HG03045 (cell line): Measurements from ENCODE around the gene TIMM10B.

Experiments used
- ATAC-seq: cut with Tn5 transposase; IDR thresholded peaks from one replicate; pipeline ENCODE4 v1.9.1; 2021; ENCODE audit warnings: mild to moderate bottlenecking, moderate library complexity; ENCODE audit not compliant: unreplicated experiment

The TIMM10B gene

DNA sequence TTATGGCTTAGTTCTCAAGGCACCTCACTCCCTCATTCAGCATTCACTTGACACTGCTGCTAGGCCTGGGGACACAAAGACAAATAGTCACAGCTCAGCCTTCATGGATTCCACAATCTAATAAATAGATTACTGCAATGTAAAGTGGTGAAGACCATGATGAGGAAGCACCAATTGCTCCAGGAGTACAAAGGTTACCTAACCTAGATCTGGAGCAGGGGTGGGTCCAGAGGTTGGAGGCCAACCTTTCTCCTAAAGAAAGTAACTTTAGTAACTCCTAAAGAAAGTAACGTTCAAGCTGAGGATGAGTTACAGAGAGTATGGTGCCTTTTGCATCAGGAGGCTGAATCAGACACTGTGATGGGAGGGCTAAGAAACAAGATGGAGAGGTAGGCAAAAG, 11.7 kb upstream of the TIMM10B start:
- no peak for ATAC-seq

DNA sequence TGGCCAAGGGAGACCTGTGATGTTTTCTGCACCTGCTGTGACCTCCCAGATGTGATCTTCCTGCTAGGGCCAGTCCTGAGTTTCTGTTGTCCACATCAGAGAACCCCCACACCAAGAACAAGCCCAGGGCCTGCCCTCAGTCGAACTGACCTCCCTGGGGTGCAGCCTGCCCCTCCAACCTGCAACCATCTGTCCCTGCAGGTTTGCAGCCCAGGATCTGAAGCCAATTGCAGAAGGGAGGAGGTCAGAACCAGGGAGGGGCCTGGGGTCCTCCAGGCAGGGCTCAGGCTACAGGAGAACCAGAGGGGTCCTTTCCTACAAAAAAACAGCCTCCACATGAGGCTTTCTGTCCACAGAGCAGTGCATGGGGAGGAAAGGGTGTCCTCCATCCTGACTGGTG, 8.4 kb upstream of the TIMM10B start:
- ATAC-seq: no peak

DNA sequence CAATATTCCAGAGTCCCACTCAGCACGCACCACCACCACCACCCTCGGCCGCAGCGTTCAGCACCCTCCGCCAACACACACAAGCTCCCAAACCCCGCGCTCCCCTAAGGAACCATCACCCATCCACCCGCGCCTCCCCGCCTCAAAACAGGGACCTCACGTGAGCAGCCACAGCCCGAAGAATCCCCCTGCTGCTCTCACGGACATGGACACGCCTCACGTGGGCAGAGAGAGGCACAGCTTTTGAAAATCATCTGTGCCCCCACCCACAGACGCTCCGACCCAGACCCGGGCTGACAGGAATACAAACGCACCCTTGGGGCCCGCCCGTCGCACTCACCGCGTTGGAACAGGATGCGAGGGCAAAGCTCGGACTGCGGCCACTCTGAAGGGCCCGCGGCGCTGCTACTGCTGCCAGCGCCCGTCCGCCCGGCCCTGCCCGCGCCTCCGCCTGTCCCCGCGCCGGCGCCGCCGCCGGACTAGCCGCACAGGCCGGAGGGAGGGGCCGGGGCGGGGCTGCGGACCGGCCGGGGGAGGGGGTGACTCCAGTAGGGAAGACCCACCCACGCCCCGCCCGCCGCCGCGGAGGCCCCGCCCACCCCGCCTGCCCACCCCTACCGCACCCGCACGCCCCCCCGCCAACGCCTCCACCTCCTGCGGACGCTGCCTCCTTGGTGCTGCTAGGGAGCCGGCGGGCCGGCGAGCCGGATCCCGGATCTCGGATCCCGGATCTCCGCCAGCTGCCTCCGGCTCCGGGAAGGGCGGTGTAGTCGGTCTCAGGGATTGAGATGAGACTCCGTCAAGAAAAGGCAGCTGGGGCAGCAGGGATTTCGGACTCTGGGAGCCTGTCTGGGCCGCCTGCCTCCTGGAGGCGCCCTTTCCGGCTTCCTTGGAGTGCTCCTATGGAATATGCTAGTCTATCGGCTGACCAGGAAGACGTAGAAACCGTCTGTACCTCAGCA, 7.6 kb upstream of the TIMM10B start, which contains the start of gene TRIM3:
TSS of gene TRIM3 (minus strand) at position 491 of the 962 bp plus-strand sequence. CDS start 8,246 bp downstream, outside the sequence.
- peak; percentile 79 for ATAC-seq

DNA sequence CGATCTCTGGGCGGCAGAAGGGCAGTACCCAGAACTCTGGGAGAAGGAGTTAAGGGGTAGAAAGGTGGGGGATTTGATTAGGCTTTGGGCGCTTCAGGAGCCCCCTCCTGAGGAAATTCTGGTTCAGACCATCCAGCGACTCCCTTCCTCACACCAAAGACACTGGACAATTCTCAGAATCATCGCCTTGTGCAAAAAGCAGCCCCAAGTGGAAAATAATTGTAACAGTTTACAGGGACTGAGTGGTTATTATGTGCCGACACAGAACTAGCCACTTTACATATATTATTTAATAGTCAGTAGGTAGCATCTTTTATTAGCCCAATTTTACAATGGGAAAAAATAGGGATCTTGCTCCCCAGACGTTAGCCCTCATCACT, 6.9 kb upstream of the TIMM10B start:
- no peak for ATAC-seq

DNA sequence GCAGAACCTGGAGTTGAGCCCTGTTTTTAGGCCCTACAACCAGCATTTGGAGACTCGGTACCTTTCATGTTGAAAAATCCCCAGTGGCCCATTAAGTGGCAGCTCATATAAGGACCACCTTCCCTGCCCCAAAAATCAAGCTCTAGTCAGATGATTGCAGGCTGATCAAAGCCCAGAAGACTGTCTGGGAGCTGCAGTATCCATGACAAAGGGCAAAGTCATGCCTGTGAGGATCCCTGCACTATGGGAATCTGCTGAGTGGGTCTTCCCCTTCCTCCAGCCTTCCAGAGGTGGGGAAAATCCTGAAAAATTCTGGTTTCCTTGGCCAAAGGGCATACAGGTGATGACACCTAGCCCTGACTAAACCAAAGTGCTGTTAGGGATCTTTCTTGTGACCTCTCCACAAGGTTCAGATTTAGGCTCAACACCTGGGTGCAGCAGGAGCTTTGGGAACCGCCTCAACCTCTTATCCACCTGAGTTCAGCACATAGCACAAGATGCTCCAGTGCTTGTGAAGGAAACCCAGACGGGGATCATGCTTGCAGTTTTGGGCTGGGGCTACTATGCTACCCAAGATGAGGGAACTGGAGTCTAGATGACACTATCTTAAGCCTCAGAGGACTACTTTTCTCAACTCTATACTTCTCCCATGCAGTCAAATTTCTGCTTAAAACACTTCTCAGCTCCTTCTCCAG, 6.3 kb upstream of the TIMM10B start:
- ATAC-seq: no peak

DNA sequence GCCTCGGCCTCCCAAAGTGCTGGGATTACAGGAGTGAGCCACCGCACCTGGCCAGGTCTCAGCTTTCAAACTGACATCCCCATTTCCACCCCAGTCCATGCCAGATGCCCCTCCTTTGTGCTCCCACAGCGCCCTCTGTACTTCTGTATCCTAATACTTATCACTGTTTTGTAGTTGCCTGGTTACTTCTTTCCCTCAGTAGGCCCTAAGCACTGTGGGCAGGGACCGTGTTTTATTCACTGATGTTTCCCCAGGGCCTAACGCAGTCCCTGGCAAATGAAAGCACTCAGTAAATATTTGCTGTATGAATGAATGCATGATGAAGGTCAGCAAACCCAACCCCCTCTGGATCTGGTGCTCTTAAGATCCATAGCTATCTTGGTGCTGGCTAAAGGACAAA, 5.4 kb upstream of the TIMM10B start:
- no peak for ATAC-seq

DNA sequence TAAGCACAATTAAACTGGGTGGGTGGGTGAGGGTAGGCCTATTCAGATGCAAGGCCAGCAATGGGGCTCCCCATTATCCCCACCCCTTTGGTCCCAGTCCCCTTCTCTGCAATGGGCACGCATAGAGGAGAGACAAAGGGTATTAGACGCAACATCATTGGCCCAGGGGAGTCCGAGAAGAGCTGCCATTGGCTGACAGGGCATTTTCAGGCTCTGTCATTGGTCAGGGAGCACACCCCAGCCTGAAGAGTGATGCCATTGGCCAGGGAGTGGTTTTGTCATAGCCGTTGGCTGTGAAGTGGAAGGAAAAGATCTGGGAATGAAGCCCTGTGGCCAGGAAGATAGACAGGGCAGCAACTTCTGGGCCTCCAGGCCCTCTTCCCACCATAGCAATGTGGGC, 4.7 kb upstream of the TIMM10B start:
- no peak for ATAC-seq

DNA sequence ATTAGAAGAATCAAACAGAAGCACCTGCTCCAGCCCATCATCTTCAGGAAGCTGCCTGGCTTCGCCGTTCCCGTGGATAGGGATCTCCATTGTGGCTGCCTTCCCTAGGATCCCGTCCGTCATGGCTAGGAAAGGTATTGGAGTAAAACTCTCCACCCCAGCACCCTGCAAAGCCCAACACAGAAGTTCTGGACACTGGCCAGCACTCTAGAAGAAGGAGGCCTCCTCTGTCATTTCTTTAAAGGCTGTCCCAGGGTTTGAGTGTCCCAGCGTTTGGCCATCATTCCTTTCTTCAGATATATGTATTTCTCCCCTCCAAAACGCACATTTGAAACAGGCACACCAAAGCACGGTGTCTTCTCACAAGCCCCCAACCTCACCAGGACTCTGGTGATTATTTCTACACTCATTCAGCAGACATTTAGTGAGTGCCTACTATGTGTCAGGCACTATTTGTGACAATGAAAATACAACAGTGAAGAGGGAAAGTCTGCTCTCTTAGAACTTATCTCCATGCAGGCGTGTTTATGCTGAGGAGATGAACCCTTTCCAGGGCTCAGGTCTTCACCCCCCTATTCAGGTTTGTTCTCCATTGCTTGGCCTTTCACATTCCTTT, 894 bp upstream of the TIMM10B start:
- no peak for ATAC-seq

DNA sequence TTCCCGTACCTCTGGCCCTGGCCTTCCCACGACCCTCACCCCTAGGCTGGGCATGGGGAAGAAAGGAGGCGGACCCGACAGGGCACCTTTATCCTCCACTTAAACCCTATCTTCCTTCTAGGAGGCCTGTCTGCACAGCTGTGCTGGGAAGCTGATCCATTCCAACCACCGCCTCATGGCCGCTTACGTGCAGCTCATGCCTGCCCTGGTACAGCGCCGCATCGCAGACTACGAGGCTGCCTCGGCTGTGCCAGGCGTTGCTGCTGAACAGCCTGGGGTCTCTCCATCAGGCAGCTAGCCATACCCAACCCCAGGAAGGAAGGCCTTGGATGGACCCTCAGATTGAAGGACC, 599 bp downstream of the TIMM10B start:
- ATAC-seq: peak; percentile 1

DNA sequence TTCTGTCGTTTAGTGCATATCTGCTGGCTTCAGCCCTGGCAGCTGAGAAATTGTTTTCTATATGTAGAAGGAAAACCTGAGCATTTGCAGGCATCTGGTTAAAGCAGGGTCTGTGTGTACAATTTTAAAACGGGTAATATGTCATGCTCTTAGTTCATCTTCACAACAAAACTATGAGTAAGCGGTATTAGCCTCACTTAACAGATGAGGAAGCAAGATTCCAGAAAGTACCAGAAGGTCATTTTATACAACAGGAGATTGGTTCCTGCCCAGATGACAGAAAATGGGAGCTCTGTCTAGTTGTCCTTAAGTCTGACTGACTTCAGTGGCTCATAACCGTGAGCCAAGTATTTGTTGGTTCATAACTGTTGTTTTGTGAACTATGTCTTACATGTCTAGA, 1.1 kb downstream of the TIMM10B start:
- ATAC-seq: no peak

DNA sequence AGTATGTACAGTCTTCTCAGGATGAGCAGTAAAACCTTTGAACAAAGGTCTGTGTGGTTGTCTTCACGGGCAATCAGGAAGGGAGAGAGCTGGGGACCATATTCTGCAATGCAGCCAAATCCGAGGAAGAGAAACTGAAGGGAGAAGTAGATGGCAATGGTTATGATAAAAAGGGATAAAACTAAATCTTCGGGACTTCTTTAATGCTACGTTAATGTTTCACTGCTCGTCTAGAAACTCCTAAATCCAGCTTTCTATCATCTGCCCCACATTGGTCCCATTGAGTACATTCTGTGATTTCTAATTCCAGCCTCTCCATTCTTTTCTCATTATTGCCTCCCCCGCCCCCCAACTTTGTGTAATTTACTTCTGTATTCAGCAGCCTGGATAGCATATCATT, 1.7 kb downstream of the TIMM10B start:
- ATAC-seq: no peak

DNA sequence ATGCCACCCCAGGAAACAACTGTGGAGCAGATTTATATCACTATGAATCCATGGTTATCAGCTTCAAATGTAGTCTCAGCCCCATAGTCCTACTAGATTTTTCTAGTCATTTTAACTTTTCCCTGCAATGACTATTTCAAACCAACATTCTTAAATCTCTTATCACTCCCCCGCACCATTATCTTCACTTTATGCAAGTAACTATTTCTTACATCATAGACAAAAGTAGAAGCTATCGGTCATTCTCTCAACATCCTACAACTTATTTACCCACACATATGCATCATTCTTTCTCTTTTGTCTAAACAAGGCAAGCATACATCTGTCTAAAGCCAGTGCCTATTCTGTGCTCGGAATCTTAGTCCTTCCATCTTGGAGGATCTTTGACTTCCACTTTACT, 4.4 kb downstream of the TIMM10B start:
- ATAC-seq: no peak

DNA sequence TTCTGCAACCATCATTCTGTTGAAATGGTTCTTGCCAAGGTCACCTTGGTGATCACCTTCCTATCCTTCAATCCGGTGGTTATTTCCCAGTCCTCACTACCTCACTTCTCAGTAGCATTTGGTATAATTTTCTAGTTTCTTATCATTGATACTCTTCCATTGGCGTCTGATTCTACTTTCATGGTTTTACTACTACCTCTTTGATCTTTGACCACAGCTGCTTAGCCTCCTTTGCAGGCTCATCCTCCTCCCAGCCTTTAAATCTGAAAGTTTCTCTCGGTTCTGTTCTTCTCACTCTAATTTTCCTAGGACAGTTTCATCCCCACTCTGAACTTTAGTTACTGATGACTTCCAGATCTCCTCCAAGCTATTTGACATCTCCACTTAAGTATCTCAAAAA, 5.0 kb downstream of the TIMM10B start:
- ATAC-seq: no peak

DNA sequence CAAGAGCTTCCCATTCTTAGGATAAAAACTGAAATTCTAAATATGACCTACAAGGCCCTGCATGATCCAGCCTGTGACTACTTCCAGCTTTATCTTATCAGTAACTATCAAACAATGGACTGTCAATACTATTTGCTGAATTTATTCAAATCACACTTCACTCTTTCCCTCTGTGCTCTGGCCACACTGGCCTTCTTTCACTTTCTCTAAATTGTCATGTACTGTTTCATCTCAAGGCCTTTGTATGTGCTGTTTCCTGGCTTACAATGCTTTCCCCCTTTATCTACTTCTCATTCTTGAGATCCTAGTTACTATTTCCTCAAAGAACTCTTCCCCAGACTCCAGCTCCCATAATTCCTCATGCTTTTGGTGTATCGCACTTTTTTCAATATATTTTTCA, 5.6 kb downstream of the TIMM10B start:
- no peak for ATAC-seq

DNA sequence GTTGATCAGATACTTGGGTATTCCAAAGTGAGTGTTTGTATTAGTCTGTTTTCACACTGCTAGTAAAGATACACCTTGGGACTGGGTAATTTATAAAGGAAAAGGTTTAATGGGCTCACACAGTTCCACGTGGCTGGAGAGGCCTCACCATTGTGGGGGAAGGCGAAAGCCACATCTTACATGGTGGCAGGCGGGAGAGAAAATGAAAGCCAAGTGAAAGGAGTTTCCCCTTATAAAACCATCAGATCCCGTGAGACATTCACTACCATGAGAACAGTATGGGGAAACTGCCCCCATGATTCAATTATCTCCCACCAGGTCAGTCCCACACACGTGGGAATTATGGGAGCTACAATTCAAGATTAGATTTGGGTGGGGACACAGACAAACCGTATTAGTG, 7.0 kb downstream of the TIMM10B start:
- no peak for ATAC-seq

DNA sequence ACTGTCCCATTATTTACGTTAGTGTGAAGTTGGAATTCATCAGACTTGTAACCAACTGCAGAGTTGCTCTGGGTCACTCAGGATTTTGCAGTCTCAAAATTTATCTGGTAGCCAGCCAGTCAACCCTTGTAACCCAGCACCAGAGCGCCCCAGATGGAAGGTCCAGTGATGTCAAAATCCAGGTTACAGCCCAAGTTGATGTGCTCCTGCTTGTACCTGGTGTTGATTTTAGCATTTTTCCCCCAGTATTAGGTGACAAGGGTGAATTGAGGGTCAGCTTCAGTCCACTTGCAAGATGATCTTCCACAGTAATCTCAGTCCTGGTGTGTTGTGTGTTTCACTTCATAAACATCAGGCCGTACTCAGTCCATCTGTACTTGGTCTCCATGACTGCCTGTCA, 7.5 kb downstream of the TIMM10B start:
- no peak for ATAC-seq

DNA sequence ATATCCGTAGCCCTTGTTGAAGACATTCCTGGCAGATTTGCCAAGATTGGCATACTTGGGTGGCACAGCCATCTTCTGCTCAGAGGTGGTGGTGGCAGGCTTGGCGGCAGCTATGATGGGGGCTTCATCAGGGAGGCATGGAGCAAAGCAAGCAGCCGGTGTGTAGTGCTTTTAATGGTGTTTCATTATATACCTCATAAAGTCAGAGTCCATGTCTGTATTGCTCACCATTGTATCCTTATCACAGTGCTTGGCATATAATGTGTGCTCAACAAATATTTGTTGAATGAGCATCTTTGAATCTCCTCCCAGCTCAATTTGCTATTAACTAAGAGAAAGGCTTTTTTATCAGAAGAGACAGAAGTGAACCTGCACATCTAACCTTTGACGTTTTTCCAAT, 8.0 kb downstream of the TIMM10B start:
- ATAC-seq: no peak

DNA sequence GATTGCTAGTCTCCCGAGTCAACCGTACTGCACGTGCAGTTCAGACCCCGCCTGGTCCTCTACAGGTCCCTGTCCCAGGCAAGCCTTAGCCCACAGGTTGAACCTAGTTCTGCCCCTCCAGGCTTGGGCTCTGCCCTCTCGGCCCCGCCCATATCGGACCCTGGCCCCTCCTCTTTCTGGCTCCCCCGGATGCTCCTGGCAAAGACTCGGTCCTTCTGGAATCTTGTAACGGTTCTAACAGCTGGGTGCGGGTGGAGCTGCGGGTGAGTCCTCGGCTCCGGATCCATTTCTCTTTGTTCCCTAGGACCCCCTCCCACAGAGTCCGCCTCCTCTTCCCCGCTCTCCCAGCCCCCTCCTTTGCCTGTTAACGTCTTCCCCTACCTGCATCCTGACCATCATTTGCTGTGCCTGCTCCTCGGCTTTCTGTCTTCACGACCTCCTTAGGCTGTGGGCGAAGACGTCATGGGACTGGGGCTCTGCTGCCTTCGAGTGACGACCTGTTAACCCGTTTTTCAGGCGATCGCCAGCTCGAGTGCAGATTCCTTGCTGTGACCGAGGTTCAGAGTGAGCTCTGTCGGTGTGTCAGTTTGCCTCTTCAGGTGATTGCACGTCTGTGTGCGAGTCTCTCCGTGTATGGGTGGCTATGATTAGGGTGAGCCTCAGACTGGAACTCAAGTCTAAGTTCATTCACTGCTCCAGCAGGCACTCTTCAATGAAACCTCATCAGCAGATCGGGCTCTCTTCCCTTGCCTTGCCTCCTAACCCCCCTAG, 16.0 kb downstream of the TIMM10B start, which contains the start of gene DNHD1:
TSS of gene DNHD1 (plus strand) at position 212 of the 771 bp plus-strand sequence. CDS start 936 bp downstream, outside the sequence.
- ATAC-seq: no peak

DNA sequence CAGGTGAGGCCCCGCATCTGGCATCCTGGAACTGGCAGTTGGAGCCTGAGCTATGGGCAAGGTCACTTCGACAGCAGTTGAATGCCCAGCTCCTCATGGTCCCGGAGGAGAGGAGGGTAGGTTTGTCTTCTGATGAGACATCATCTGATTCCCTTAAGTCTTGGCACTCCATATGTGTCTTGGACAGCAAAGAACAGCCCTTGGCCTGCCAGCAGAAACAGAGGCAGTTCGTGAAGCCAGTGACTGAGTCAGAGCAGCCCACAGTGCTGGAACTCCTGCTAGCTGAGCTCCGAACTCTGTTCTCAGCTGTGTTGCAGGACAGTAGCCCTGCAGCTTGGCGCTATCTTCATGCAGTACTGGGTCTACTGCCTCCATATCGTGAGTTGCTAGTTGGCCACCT, 16.8 kb downstream of the TIMM10B start:
- ATAC-seq: no peak

DNA sequence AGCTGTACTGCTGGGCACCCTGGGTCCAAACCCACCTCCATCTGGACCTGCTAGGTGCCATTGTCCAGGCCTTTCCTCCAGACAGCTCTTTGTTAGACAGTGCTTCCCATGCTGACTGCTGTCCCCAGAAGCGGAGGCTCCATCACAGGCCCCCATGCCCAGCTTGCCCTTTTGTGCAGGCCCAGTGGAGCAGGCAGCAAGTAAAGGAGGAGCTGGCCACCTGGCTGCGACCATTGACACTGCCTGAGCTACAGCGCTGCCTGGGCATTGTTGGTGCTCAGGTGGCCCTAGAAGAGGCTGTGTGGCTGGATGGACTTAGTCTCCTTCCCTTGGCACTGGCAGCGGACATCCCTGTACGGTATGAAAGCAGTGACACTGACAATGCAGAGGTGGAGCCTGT, 17.2 kb downstream of the TIMM10B start:
- ATAC-seq: no peak

DNA sequence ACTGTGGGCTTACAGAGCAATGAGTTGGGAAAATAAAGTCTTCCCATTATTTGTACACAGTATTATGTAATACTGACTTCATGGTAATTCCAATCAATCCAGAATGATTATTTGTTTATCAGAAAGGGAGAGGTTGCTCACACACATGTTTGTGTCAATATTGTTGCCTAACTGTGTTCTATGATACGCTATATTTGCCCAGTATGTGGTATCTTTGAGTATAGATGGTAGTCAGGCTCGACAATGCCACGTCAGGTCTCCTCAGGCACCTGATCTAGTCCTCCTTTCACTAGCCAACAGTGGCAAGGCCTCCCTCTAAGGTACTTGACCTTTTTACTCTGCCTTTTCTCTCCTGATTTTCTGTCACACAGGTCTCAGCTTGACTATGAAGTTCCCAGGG, 21.1 kb downstream of the TIMM10B start:
- no peak for ATAC-seq
